Liver (tissue), 9 donors: ENCODE measurements around the gene GRK5. TPM values are rescaled to one million over a fixed set of nuclear protein-coding genes. Genes with fewer than 3 reads are reported as not detected.

ENCODE experiments used
- DNase-seq: peaks from one replicate; pipeline ENCODE4 v3.0.0-alpha.2; 2017; ENCODE audit warnings: low spot score
- H3K27ac ChIP-seq, 2 donors: one replicate each; pipeline ENCODE4 v1.7.0; 2013; ENCODE audit warnings: inconsistent platforms in 2 of 2, low read length in 2 of 2, control low read depth in 1 of 2, low read depth in 1 of 2, mild to moderate bottlenecking in 1 of 2
- H3K27me3 ChIP-seq, 4 donors: one replicate each; pipeline versions ENCODE4 v1.6.1 to v1.7.0; 2013; ENCODE audit warnings: low read length in 3 of 4, inconsistent platforms in 1 of 4, mild to moderate bottlenecking in 1 of 4, moderate library complexity in 1 of 4; ENCODE audit not compliant: control insufficient read depth in 4 of 4, insufficient read depth in 4 of 4
- H3K36me3 ChIP-seq, 4 donors: one replicate each; pipeline versions ENCODE4 v1.6.1 to v1.7.0; 2013; ENCODE audit warnings: low read length in 3 of 4, mild to moderate bottlenecking in 3 of 4, low read depth in 1 of 4, moderate library complexity in 1 of 4; ENCODE audit not compliant: control insufficient read depth in 4 of 4, insufficient read depth in 3 of 4
- H3K4me1 ChIP-seq, 4 donors: one replicate each; pipeline versions ENCODE4 v1.6.1 to v1.7.0; 2013; ENCODE audit warnings: low read length in 3 of 4, mild to moderate bottlenecking in 3 of 4, moderate library complexity in 1 of 4; ENCODE audit not compliant: control insufficient read depth in 4 of 4, insufficient read depth in 4 of 4
- H3K4me3 ChIP-seq, 3 donors: one replicate each; pipeline versions ENCODE4 v1.6.1 to v1.7.0; 2013; ENCODE audit warnings: low read length in 3 of 3, control low read depth in 1 of 3, low read depth in 1 of 3, mild to moderate bottlenecking in 1 of 3
- H3K9ac ChIP-seq, 2 donors: one replicate each; pipeline ENCODE4 v1.7.0; 2013; ENCODE audit warnings: low read length in 2 of 2, mild to moderate bottlenecking in 2 of 2, moderate library complexity in 2 of 2, control low read depth in 1 of 2, low read depth in 1 of 2
- H3K9me3 ChIP-seq, 4 donors: one replicate each; pipeline versions ENCODE4 v1.6.1 to v1.7.0; 2013; ENCODE audit warnings: low read length in 3 of 4; ENCODE audit not compliant: control insufficient read depth in 4 of 4
- EGR1 ChIP-seq, 2 donors: IDR thresholded peaks; 2 replicates each; pipeline ENCODE4 v1.6.1; 2016 to 2018; ENCODE audit warnings: antibody characterized with exemption in 2 of 2, low read depth in 2 of 2
- FOXA1 ChIP-seq: IDR thresholded peaks from 2 replicates; pipeline ENCODE4 v1.6.1; 2016; ENCODE audit warnings: antibody characterized with exemption
- GABPA ChIP-seq, 2 donors: IDR thresholded peaks in 1 of 2; conservative IDR thresholded peaks in 1 of 2; 2 replicates each; pipeline ENCODE4 v1.6.1; 2016; ENCODE audit warnings: antibody characterized with exemption in 2 of 2, mild to moderate bottlenecking in 1 of 2, moderate library complexity in 1 of 2
- HNF4A ChIP-seq, 2 donors: conservative IDR thresholded peaks; 2 replicates each; pipeline ENCODE4 v1.6.1; 2016; ENCODE audit warnings: antibody characterized with exemption in 2 of 2, mild to moderate bottlenecking in 2 of 2
- HNF4G ChIP-seq: IDR thresholded peaks from 2 replicates; pipeline ENCODE4 v1.6.1; 2016; ENCODE audit warnings: antibody characterized with exemption
- JUND ChIP-seq, 2 donors: IDR thresholded peaks; 2 replicates each; pipeline ENCODE4 v1.6.1; 2016; ENCODE audit warnings: antibody characterized with exemption in 2 of 2
- RAD21 ChIP-seq, 2 donors: IDR thresholded peaks; 2 replicates each; pipeline ENCODE4 v1.6.1; 2016; ENCODE audit warnings: antibody characterized with exemption in 2 of 2, mild to moderate bottlenecking in 2 of 2
- REST ChIP-seq: IDR thresholded peaks from 2 replicates; pipeline ENCODE4 v1.6.1; 2016; ENCODE audit warnings: antibody characterized with exemption, mild to moderate bottlenecking
- RXRA ChIP-seq, 2 donors: IDR thresholded peaks; 2 replicates each; pipeline ENCODE4 v1.6.1; 2017 to 2018; ENCODE audit warnings: antibody characterized with exemption in 2 of 2, mild to moderate bottlenecking in 1 of 2
- SP1 ChIP-seq: IDR thresholded peaks from 2 replicates; pipeline ENCODE4 v1.6.1; 2018; ENCODE audit warnings: antibody characterized with exemption, mild to moderate bottlenecking
- TAF1 ChIP-seq: conservative IDR thresholded peaks from 2 replicates; pipeline ENCODE4 v1.6.1; 2016; ENCODE audit warnings: antibody characterized with exemption, mild to moderate bottlenecking
- YY1 ChIP-seq: IDR thresholded peaks from 2 replicates; pipeline ENCODE4 v1.6.1; 2016; ENCODE audit warnings: antibody characterized with exemption, mild to moderate bottlenecking
- ZBTB33 ChIP-seq: IDR thresholded peaks from 2 replicates; pipeline ENCODE4 v1.6.1; 2016; ENCODE audit warnings: antibody characterized with exemption
- WGBS: extraction: QIAGEN DNeasy Blood & Tissue Kit; methylation state at CpG from one replicate; pipeline ENCODE4 v1.1.7; 2013; 5-methylcytosine and 5-hydroxymethylcytosine counted together
- polyA plus RNA-seq, 2 donors: library from polyadenylated mRNA; stranded (reverse) in 1 of 2; unstranded in 1 of 2; fragments of 200-250 nt in 1 of 2; fragments of >200 nt in 1 of 2; fragmentation: Nextera tagmentation in 1 of 2; extraction: Ambion mirVana in 1 of 2; gene quantifications; one replicate each; pipeline versions ENCODE4 v1.2.1 to v1.2.3, GENCODE V29; 2013 to 2015
- total RNA-seq, 2 donors: library from RNA; depleted of rRNA; stranded (reverse); fragments of >200 nt; gene quantifications; one replicate each; pipeline ENCODE4 v1.2.3, GENCODE V29; 2014
- TF ChIP-seq, protein P1 (sequence below): fragments of 150-350 bp; IDR thresholded peaks from 2 replicates; pipeline ENCODE4 v1.5.1; 2017; ENCODE audit warnings: improper control_type of control experiment, low read depth, low read length; ENCODE audit not compliant: missing input control
- TF ChIP-seq, protein P2 (sequence below): IDR thresholded peaks from 2 replicates; pipeline ENCODE4 v1.6.1; 2016; ENCODE audit warnings: antibody characterized with exemption
- TF ChIP-seq, protein P3 (sequence below): IDR thresholded peaks from 2 replicates; pipeline ENCODE4 v1.6.1; 2016; ENCODE audit warnings: antibody characterized with exemption
- donor health status: healthy.
- donor health status: healthy.
- donor health status: healthy.
- donor health status: healthy.
- donor health status: healthy.

The GRK5 gene
- total and polyA plus RNA-seq, 4 donors: 2.1 to 6.6 (median 5.1) TPM

DNA sequence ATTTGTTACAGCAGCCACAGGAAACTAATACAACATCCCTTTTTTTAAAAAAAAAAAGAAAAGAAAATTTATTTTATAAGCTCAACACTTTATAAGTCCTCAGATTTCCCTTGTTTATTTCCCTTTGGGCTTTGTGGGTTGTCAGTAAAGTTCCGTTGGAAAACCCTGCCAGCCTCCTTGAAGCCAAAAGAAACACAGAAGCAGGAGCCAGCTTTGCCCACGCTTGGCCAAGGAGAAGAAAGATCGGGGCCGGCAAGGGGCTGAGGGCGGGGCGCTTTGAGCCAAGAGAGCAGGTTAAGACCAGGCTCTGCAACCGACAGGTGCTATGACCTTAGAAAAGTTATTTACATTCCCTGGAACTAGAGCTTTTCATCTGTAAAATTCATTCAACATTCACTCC is 262.5 kb downstream of the GRK5 start:
- Histone ChIP-seq H3K9me3 (no peaks in the 10 kb centered on the region), H3K27me3 (no peaks in the 10 kb centered on the region), H3K27ac (no peak overlapping the region), H3K36me3 (no peaks in the 10 kb centered on the region), H3K9ac (no peak overlapping the region), H3K4me3 (no peak overlapping the region), H3K4me1 (no peaks in the 10 kb centered on the region)
- no peak for TF ChIP-seq GABPA (IDR thresholded peaks at IDR 0.05 in 1 of 2, conservative IDR thresholded peaks at IDR 0.05 in 1 of 2)
- TF ChIP-seq JUND (IDR thresholded peaks at IDR 0.05): no peak
- no peak for TF ChIP-seq HNF4A (conservative IDR thresholded peaks at IDR 0.05)
- no peak for TF ChIP-seq YY1
- TF ChIP-seq, protein P1, sequence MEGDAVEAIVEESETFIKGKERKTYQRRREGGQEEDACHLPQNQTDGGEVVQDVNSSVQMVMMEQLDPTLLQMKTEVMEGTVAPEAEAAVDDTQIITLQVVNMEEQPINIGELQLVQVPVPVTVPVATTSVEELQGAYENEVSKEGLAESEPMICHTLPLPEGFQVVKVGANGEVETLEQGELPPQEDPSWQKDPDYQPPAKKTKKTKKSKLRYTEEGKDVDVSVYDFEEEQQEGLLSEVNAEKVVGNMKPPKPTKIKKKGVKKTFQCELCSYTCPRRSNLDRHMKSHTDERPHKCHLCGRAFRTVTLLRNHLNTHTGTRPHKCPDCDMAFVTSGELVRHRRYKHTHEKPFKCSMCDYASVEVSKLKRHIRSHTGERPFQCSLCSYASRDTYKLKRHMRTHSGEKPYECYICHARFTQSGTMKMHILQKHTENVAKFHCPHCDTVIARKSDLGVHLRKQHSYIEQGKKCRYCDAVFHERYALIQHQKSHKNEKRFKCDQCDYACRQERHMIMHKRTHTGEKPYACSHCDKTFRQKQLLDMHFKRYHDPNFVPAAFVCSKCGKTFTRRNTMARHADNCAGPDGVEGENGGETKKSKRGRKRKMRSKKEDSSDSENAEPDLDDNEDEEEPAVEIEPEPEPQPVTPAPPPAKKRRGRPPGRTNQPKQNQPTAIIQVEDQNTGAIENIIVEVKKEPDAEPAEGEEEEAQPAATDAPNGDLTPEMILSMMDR: no peak
- TF ChIP-seq REST: no peak
- TF ChIP-seq TAF1: no peak
- TF ChIP-seq, protein P2, sequence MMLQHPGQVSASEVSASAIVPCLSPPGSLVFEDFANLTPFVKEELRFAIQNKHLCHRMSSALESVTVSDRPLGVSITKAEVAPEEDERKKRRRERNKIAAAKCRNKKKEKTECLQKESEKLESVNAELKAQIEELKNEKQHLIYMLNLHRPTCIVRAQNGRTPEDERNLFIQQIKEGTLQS: no peak
- no peak for TF ChIP-seq RXRA (IDR thresholded peaks at IDR 0.05)
- TF ChIP-seq EGR1 (IDR thresholded peaks at IDR 0.05; ENCODE audit: low read depth in 2 of 2): no peak
- WGBS: 77% methylated on average over 7 of the region's 7 CpGs
- DNase-seq: no peak

GRCh38 chr10:119470920-119471702 is 263.7 kb downstream of the GRK5 start:
- Histone ChIP-seq H3K27me3 (no peaks in the 10 kb centered on the region), H3K27ac (no peak overlapping the region), H3K9me3 (no peaks in the 10 kb centered on the region), H3K4me1 (no peaks in the 10 kb centered on the region), H3K9ac (no peak overlapping the region), H3K36me3 (no peaks in the 10 kb centered on the region), H3K4me3 (no peak overlapping the region)
- no peak for DNase-seq
- WGBS: 81% methylated on average over 3 of the region's 3 CpGs
- TF ChIP-seq RAD21 (IDR thresholded peaks at IDR 0.05) (no peak), ZBTB33 (no peak), YY1 (no peak), SP1 (no peak), JUND (IDR thresholded peaks at IDR 0.05) (no peak), FOXA1 (no peak), REST (no peak), HNF4G (no peak), HNF4A (conservative IDR thresholded peaks at IDR 0.05) (no peak)
- TF ChIP-seq, protein P3, sequence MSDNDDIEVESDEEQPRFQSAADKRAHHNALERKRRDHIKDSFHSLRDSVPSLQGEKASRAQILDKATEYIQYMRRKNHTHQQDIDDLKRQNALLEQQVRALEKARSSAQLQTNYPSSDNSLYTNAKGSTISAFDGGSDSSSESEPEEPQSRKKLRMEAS: no peak
- TF ChIP-seq, protein P1: no peak
- TF ChIP-seq, protein P2: no peak
